OCI-LY3 (cell line): Measurements from ENCODE around the gene ARID5A.

Experiments used
- EZH2phosphoT487 ChIP-seq: fragments of 200-600 bp; shearing (Covaris generic); IDR thresholded peaks from 2 replicates; pipeline ENCODE4 v1.6.1; 2018; ENCODE audit warnings: antibody characterized with exemption, mixed run types, low read depth
- TF ChIP-seq, protein P1 (sequence below): fragments of 200-600, 300-600 bp; sonication (generic); IDR thresholded peaks from 2 replicates; pipeline ENCODE4 v1.5.1; 2014; ENCODE audit warnings: antibody characterized with exemption, low read length, low read depth

DNA sequence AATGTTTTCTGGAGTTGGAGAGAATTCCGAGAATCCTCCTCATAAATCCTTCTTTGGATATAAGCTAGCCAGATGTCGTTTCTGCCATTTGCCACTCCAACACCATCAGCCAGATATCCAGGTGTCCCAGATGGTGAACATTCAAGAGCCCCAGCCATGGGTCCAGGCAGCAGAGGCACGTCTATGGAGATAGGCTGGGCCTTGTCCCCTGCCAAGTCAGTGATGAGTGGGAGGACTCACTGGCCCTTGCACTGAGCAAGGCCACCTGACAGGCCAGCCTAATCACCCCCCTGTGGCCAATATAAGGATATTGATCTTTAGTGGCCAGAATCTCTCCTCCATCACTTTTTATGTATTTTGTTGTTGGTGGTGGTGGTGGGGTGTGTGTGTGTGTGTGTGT lies 28.0 kb downstream of the ARID5A start:
- TF ChIP-seq, protein P1, sequence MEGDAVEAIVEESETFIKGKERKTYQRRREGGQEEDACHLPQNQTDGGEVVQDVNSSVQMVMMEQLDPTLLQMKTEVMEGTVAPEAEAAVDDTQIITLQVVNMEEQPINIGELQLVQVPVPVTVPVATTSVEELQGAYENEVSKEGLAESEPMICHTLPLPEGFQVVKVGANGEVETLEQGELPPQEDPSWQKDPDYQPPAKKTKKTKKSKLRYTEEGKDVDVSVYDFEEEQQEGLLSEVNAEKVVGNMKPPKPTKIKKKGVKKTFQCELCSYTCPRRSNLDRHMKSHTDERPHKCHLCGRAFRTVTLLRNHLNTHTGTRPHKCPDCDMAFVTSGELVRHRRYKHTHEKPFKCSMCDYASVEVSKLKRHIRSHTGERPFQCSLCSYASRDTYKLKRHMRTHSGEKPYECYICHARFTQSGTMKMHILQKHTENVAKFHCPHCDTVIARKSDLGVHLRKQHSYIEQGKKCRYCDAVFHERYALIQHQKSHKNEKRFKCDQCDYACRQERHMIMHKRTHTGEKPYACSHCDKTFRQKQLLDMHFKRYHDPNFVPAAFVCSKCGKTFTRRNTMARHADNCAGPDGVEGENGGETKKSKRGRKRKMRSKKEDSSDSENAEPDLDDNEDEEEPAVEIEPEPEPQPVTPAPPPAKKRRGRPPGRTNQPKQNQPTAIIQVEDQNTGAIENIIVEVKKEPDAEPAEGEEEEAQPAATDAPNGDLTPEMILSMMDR, result no peak
- TF ChIP-seq EZH2phosphoT487, result no peak
